HG03108 (cell line): ENCODE results near the gene MED6.

Source experiments
- ATAC-seq: cut with Tn5 transposase; IDR thresholded peaks from one replicate; pipeline ENCODE4 v1.9.1; 2021; ENCODE audit warnings: moderate library complexity; ENCODE audit not compliant: unreplicated experiment

MED6 gene, protein sequence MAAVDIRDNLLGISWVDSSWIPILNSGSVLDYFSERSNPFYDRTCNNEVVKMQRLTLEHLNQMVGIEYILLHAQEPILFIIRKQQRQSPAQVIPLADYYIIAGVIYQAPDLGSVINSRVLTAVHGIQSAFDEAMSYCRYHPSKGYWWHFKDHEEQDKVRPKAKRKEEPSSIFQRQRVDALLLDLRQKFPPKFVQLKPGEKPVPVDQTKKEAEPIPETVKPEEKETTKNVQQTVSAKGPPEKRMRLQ

DNA sequence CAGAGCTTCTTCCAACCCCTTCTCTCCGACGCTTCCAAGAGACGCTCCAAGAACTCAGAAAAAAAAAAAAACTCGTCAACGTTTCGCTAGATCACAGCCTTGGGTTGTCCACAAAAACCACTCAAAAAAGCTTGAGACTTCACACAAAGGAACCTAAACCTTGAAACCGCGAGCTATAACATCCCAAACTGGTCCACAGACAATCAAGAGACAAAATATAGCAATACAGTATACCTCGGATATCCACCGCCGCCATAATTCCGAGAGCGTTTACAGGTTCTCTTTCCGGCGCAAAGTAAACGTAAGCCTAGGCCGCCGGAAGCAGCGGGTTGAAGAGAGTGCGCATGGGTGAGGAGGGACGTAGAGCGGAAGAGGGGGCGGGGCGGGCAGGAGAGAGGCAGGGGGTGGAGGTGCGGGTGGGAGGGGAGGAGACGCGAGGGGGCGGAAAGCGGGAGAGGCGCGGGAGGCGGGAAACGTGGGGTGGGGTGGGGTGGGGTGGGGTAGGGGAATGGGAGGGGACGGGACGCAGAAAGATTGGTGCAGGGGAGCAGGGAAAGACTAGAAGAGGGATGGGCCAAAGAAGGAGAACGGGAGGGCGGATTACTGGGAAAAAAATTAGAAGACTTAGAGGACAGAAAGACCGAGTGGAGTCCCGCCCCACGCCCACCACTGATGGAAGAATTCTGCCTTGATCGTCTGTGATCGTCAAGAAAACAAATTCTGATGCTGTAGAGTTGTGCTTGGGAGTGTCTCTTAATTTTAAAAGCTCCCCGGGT lies at the start of gene MED6:
TSS of gene MED6 (minus strand) at position 274 of the 776 bp plus-strand sequence. CDS start at position 256, 18 bp downstream.
- peak; percentile 89 for ATAC-seq

DNA sequence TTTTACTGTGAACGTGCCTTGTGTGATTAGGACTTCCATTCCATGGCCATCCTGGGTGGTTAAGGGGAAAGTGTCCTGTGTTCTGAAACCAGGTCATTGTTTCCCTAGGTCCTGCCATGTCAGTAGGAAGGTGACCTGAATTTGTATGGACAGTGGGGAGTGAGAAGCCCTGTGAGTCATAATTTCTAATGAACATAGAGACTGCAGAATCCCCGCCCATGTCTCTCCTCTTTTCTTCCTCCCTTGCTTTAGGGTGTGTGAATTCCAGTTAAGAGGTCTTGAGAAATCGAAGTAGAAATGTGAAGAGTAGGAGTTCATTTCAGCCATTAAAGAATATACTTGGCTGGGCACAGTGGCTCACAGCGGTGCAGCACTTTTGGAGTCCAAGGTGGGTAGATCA lies 49.3 kb upstream of the MED6 start:
- ATAC-seq: no peak

DNA sequence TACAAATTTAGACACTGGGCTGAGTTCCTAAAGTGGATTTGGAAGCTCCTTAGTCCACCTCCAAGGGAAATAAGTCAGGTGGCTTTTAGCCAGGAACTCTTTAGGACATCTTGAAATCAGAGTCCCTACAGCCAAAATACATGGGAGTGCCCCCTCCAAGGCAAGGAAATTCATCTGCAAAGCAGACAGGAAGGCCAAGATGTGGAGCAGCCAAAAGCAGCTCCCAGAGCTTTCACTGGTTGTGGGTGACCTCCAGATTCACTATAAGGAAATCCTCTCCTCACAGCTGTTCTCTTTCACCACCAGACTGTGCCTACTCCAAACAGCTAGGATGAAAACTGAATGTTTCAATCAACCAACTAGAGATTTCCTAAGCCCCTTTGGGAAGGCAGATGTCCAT lies 47.9 kb upstream of the MED6 start:
- ATAC-seq: no peak

DNA sequence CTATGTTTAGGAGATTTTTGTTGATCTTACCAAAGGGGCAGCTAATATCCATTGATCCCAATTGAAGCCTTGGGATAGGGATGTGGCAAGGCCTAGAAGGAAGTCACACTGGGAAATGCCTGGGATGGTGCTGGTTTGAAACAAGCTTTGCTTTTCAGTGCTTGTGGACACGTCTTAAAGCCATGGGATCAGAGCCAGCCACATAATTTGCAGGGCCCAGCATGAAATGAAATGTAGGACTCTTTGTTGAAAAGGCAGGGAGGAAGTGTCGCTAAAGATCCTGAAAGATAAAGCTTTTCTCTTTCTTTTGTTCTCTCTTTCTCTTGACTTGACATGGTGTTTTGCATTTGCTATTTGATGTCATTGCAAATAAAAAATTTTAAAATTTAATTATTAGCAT lies 46.2 kb upstream of the MED6 start:
- ATAC-seq: no peak

DNA sequence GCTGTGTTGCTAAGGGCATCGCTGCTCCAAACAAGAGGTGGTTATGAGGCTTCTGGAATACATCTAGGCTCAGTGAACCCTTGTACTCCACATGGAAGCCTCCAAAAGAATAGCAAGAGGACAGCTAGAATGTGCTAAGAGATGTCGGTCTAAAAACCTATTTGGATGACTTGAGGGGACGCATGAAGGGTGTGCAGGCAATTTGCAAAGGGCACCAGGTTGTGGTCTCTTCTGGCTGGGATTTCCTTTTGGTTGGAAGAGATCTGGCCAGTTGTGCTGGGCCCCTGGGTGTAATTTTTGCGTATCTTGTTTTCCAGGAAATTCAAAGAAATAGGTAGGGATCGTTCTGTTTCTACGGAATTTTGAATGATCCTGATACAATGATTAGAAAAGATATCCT lies 45.4 kb upstream of the MED6 start:
- ATAC-seq: no peak

DNA sequence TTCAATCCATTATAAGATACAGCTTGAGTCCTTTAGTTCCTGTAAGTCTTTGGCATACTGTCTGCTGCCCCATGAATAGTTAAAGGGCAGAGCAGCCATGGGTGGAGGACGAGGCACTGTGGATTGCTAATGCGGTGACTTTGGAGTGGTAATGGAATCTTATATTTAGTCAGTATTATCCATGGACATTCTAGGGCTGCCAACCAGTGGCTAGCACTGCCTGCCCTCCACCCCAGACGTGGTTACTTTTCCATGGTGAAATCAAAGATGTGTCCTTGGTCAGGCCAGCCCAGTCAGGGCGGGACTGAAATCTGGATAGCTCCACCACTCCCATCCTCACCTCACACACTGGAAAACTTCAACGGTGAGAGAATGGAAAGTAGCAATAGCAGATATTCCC lies 43.5 kb upstream of the MED6 start:
- ATAC-seq: no peak

DNA sequence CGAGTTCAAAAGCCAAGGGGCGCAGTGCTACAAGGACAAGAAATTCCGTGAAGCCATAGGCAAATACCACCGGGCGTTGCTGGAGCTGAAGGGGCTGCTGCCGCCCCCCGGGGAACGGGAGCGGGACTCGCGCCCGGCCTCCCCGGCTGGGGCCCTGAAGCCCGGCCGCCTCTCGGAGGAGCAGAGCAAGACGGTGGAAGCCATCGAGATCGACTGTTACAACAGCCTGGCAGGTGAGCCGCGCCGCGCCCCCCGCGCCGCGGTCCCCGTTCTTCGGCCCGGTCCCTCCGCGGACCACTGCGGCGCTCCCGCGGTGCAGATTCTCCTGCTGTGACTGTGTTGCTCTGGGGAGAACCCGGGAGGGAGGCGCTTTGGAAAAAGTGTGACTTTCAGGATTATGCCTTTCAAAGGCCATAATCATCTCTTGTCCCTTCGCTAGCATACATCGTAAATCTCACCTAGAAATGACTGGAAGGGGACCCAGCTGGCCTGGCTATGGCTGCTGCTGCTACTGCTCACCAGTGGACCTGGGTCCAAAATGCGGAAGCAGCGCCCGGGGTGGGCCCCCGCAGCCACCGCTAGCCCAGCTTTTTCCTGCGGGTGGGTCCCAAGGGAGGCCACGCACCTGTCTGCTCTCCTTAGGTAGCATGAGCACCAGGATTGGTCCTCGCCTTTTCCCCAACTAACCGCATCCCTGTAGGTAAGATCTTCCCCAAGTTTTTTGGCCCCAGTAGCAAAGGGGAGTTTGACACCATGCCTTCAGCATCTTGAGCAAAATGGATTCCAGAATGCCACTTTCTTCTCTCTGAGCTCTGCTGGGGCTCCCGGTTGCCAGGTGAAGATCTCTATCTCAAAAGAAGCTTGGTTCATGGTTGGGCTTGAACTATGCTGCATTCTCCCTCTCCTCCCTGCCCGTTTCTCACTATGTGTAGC lies 42.1 kb upstream of the MED6 start:
- ATAC-seq: no peak

DNA sequence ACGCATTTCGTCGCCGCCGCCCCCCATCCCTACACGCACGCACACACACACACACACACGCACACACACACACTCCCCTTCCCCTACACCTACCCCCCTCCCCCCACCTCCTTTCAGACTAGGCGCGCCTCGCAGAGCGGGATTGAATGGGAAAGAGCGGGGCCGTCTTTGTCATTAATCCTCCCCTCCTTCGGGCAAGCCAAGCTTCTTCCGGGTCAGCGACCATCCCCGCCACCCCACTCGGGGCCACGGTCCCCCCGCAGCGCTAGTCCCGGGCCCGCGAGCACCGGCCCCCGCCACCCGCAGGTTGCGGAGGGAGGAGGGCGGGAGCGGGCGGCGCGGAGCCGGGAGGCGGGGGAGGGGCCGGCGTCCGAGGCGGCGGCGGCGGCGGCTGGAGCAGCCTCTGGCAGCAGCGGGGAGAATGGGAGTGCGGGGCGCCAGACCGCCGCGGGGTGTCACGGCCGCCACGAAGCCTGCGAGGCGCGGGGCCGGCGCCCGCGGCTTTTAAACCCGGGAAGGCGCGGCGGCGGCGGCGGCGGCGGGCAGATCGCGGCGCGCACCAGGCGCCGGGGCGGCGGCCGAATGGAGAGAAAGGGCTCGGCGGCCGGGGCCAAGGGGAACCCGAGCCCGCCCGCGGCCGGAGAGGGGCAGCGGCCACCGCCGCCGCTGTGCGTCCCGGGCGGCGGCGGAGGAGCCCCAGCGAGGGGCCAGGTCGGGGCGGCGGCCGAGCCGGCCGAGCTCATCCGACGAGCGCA lies 41.3 kb upstream of the MED6 start, which contains the start of gene TTC9:
TSS of gene TTC9 (plus strand) at position 369 of the 755 bp plus-strand sequence. CDS start at position 583, 214 bp downstream.
- no peak for ATAC-seq

DNA sequence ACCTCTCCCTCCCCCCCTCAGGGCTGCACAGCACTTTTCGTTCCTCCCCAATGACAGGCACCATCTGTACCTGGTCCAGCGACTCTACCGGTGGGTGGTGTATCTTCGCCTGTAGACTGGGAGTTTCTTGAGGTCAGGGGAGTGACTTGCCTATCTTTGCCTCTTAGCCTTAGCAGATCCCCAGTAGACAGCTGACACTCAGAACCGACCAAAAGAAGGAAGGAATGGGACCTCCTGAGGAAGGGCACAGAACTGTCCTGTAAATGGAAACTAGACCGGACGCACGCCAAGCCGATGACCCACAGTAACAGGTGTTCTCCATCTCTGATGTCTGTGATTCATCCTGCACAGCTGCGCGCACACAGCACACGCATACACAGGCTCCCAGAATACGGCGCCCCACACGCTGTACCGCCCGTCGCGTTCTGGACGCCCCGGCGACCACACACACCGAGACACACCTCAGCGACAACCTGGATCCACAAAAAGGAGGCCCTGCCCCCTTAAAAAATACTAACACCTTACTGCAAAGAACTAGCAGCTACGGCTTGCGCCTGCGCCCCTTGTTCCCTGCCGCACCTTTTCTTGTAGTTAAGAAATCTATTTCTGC lies 40.6 kb upstream of the MED6 start:
- peak; percentile 53 for ATAC-seq

DNA sequence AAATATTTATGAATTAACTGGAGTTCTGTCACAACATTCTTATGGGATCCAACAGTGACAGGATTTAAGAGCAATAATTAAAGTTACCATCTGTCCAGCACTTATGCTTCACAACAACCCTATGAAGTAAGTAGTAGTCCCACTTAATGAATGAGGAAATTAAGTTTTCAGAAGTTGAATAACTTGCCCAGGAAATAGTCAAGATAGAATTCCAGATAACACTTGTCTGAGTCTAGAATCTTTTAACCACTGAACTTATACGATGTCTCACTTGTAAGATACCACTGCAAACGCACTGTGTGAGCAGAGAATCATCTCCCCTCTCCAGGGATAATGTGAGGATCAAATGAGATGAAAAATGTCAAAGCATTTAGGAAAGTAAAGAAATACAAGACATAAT lies 38.0 kb upstream of the MED6 start:
- no peak for ATAC-seq

DNA sequence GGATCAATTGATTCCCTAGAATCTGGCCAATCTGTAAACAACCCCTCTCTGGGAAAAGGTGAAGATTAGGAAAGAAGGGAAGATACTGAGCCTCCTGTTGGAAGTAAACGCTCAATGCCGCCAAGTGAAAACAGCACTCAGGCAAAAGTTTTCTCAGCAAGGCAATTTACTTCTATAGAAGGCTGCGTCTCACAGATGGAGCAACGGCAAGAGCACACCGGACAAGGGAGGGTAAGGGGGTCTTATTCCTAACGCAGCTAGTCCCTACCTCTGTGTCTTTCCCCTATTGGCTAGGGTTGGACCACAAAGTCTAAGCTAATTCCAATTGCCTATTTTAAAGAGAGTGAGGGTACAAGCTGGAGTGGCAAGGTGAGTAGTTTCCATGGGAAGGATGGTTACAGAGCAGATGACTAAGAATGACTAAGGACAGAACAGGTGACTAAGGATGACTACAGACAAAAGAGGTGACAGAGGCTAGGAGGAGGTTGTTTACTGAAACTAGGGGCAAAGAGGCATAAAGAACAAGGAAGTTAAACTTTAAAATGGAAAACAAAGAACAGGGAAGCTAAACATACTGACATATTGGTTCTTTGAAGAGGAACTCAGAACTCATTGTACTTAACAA lies 35.6 kb upstream of the MED6 start:
- ATAC-seq: no peak

DNA sequence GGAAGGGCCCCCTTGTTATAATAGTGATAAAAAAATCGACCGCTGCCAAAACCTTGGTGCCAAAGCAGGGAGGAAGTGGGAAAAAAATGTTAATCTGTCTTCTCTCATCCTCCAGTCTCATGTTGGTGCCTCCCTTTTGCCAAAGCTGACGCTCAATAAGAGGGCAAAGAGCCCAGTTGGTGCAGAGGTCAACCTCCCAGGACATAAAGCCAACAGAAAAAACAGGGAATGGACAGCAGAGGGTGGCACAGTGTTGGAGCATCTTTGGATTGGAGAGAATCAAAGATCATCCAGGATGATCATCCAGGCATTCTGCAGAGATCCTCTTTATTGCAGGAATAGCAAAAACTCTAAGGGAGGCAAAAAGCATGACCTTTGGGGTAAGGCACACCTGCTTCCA lies 31.5 kb upstream of the MED6 start:
- ATAC-seq: no peak

DNA sequence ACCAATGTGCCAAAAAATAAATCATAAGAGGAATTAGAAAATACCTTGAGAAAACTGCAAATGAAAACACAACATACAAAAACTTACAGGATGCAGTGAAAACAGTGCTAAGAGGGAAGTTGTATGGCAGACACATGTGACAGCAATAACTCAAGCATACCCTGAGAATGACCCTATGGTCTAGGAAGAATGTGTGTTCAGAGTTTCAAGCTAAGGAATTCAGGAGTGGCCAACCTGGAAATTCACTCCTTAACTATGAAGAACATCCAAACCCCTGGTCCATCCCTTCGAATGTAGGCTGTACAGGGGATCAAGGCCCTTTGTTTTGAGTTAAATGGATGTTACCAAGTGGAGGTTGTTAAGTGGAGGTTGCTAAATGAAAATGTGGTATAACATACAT lies 24.5 kb upstream of the MED6 start:
- ATAC-seq: no peak

DNA sequence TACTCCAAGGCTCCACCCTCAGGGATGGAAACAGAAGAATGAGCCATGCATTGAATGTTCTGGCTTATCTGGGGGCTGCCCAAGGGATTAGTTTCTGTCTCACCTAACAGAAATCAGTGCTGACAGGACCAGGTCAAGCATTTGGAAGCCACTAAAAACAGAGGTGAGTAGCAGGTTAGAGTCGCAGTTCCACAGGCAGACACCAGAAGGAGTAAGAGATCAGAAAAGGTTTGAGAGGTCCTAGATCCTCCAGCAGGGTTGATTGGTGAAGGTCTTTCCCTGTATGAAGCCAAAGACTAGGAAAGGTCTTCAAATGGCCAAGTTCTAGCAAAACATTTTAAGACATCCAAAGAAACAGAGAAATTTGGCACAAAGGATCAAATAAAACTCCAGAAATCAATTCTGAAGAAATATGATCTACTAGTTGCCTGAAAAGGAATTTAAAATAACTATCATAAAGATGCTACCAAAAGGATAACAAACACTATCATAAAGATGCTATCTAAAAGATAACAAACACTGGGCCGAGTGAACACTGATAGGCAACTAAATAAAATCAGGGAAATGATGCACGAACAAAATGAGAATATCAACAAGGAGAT lies 21.8 kb upstream of the MED6 start:
- no peak for ATAC-seq

DNA sequence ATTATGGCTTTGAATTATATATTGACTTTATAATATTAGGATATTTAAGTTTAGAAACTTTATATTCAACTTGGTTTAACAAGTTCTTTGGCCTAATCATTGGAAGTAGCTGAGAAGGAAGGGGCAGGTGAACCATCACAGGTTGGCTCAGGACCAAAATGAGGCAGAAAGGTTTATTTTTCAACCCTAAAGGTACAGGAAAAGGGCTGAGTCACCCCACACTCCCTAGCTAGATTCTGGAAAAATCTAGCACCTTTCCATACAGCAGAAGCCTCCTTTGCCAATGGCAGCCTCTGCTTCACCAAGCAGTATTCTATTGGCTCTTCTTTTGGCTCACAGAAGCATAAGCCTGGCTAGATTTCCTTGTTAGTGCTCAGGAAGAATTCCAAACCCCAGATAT lies 19.3 kb upstream of the MED6 start:
- no peak for ATAC-seq

DNA sequence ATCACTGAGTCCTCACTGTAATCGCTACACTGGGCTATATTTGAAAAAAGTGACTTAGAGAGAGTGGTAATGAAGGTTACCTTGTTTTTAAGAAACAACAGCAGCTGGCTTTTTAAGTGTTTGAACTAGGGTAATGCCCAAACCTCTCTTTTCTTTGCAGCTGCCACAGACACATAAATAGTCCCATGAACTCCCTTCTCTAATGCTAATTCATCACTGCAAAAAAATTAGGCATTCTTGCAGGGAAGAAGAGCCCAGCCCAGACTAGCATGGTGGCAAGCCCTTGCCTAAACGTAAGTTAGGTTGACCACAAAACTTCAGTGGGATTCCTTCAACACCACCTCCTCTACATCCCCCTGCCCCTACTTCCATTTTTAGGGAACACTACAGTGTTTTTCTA lies 17.9 kb upstream of the MED6 start:
- ATAC-seq: no peak

DNA sequence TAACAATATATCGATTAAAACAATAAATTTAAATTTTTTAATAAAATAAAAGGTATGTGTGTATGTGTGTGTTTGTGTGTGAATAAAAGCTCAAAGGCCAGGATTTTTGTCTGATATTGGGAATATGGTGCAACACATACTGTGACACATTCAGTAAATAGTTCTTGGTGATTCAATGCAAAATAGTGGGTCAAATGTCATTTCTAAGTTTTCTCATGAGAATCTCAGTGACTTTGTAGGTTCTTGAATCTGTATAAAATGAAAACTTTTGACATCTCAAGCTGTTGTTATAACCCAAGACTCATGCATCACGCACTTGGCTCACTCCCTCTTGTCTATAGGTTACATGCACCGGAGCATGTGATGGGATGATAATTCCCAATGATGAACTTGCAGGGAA lies 16.2 kb upstream of the MED6 start:
- ATAC-seq: no peak

DNA sequence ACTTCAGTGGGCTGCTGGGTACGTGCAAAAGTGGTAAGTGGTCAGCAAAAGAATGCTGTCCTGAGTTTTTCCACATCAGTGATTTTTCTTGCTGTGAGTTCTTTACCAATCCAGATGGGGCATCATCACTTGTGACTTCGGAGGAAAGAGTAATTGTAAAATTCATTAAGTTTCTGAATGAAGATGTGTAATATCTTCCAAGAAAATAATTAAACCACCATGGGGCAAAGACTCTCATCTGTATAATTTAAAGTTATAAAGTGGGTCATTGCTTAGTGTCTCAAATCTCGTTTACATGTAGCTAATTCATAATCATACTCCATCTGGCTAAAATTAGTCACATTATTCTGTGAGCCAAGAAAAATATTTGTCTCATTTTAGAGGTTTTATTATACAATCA lies 10.8 kb upstream of the MED6 start:
- no peak for ATAC-seq

DNA sequence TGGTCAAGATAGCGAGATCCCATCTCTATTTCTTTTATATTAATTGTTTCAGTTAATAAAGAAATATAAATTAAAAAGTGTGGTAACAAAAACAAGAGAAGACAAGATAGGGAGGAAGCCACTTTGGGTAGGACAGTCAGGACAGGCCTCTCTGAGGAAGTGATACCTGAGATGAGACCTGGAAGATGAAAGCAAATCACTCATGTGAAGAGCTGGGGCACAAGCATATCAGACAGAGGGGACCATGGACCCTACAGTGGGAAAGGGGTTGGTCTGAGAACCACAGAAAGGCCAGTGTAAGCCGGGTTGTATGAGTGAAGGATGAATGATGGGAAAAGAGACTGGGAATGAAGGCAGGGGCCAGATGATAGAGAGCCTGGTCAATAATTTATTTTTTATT lies 1.8 kb upstream of the MED6 start:
- peak; percentile 48 for ATAC-seq
